CD4-positive, alpha-beta T cell treated with Interleukin-12 subunit alpha and Interleukin-12 subunit beta, for 1 hour (primary cell): ENCODE measurements around the gene SPEM3.
"Not testable (repeated sequence)": the region's sequence is repeated elsewhere in the genome, so short reads cannot be mapped to it uniquely, and the experiment has no call there.

Experiments used
- DNase-seq: peaks from one replicate; pipeline ENCODE4 v3.0.0-alpha.2; 2020

SPEM3 gene

DNA sequence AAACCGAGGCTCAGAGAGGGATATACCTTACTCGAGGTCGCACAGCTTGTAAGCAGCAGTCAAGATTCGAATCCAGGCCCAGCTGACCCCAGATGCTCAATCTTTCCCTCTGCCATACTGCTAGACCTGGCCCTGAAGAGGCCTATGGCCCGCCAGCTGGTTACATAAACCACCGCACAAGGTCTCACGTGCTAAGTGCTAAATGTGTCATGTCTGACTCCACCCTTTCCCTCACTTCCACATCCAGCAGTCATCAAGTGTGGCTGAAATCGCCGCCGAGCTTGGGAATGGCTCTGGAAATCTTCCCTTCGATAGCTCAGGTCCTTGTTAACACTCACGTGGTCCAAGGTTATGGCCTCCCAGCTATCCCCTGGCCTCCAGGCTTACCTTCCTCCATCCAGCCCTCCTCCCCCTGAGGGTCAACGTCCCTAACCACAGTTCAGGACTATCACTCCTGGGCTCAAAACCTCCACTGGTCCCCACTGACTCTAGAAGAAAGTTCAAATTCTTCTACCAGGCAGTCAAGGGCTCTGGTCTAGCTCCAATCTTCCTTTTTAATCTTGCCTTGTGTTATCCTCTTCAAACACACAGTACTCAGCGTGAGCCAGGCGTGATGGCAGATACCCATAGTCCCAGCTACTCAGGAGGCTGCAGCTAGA, 47.2 kb downstream of the SPEM3 start:
- DNase-seq: peak; percentile 35

DNA sequence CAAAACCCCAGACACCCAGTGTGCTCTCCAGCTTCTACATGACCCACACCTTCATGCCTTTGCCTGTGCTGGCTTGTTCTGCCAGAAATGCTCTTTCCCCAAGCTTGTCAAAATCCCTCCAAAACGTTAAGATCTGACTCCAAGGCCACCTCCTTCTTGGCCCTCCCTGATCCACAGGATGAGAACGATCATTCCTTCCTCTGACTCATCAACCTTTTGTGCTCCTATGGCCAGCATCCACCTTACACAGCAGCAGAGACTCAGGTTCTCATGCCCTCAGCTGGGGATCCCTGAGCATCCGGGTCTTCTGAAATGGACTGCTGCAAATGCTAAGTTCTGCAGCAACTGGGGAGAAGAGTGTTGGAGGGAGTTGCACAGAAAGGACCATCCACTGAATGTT, 47.8 kb downstream of the SPEM3 start:
- DNase-seq: no peak

DNA sequence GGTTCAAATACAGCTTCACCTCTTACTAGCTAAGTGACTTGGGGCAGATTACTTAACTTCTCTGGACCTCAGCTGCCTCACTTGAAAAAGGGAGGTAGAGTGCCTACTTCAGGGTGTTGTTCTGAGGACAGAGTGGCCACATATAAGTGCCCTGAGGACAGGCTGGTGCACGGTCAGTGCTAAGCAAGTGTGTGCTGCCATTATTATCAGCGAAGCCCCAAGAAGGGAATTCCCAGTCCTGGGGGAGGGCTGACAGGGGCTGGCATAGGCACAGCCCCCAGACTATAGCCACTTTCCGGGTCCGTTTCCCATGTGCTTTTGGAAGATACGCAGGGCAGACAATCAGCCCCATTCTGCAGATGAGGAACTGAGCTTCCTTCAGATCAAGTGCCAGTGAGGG, 48.3 kb downstream of the SPEM3 start:
- no peak for DNase-seq

DNA sequence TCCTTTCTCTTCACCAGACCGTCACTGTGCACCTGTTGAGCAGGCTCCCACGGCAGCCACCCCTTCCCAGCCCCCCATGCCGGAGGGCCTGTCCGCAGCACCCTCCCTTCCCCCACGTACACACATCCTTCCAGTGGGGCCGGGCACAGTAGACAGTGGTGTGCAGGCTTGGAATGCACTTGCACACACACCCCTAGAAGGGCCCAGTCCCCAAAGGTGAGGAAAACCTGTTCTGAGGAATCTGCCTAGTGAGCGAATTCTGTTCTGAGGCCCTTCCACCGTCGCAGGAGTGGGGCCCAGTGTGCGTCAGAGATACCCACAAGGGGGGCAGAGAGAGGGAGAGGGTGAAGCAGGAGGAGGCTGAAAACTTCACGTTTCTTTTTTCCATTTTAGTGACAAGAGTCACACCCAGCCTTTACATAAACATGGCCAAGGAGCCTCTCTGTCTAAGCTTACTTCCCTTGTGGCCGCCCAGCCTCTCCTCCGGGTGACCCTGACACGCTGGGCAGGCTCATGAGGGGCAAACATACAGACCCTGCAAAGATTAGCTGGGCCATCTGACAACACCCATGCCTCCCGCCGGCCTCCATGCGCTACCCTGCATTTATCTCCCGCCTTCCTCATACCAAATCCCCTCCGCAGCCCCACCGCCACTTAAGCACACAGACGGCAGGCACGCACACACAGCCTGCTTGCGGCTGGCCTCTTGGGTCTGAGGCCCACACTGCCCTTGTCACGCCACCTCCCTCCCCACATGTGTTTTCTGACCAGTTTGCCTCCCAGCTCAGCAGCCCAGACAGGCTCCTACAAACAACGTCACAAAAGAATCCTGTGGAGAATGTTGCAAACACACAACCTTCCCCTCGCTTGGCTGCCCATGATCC, 49.0 kb downstream of the SPEM3 start:
- DNase-seq: no peak

DNA sequence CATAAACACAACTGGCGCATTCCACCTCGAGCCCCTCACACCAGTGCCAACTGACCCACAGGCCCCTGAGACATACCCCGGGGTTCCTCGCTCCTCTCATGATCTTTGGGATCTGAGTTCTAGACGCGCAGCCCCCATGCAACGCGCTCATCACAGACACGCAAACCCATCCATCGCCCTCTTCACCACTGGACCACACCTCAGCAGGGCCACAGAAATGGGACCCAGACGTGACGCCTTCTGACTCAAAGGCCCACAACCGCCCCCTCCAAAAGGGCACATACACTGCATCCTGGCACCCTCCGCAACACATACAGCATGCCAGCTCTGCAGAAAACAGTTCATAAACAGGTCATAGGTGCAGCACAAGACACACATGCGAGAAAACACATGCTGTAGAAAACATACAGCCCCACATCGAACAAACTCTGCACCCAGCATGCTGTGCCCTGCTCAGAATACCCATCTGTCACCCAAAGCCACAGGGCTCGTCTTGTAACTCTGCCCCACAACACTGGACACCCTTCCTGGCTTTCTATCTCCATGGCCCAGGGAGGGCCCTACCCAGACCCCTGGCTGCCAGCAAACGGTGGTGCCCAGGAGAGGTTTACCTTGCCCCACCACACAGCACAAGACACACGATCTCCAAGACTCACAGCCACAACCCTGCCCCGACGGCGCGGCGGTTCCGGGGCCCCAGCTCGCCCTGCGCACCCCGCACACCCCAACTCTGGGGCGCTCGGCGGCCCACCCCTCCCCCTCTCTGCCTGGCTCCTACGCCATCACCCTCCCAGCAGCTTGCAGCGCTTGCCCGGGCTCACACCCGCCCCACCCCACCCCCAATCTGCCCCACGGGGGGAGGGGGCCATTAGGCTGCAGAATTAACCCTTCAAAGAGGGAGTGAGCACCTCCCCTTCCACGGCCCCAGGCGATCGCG, 49.9 kb downstream of the SPEM3 start:
- peak; percentile 84 for DNase-seq

DNA sequence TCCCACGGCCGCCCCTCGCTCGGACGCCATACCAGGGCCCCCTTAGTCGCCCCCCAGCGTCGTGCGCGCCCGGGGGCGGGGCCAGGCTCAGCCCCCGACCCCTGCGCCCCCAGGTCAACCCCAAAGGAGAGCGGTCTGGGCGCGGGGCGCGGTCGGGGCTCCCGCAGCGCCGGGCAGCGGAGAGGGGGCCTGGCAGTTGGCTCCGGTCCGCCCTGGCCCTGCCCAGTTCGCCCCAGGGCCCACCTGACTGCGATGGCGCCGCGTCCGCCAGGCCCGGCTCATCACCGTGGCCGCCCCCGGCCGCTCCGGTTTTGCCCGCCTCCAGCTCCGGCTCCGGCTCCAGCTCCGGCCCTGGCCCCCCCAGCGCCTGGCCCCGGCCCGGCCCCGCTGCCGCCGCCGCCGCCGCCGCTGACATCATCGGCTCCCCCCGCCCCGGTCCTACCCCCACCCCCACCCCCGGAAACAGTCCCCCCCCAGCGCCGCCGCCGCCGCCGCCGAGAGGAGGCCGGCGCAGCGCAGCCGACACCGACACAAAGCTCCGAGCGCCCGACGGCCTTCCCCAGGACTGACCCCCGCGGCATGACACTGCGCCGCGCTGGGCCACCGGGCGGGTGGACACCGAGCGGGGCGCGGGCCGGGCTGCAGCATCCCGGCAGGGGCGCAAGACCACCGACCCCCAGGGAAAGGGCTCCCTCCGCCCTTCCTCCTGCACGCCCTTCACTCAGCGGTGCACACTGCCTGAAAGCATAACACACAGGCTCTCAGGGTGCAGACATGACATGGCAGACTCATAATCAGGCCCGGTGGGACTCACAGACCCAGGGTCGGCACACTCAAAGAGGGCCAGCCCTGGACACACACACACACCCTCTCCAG, 50.8 kb downstream of the SPEM3 start, which contains the start of gene ZBTB4:
ZBTB4 (minus strand) TSS at position 419 of the 876 bp plus-strand sequence. CDS start 12,830 bp downstream, outside the sequence.
- DNase-seq: peak; percentile 81

DNA sequence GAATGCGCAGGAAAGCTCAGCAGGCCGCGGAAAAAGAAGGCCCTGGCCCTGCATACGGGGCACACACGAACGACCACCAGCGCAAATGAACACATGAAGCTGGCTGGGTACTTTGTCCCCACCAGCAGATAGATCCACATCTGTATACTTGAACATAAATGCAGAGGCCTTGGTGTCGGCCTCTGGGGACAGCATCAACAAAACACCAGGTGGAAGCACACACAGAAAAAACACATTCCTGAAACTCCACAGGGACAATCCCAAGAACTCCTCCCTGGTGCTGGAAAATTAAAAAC, 51.4 kb downstream of the SPEM3 start:
- DNase-seq: no peak

DNA sequence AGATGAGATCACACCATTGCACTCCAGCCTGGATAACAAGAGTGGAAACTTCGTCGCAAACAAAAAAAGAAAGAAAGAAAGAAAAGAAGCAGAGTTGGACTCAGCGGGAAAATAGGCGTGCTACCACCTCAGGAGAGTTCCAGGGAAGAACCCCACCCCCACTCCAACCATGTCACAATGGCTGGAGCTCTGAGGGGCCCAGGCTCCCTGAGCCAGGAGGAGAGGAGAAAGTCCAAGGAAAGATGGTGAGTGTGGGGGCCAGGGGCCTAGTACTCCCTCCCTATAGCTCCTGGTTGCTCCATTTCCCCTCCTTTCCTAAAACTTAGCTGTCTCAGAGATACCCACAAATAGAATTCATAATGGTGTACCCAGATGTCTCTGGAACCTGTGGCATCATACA, 52.6 kb downstream of the SPEM3 start, which contains the start of gene SLC35G6:
SLC35G6 (plus strand) TSS at position 172 of the 400 bp plus-strand sequence; CDS start at position 243, 71 bp downstream.
- not testable (repeated sequence) for DNase-seq

DNA sequence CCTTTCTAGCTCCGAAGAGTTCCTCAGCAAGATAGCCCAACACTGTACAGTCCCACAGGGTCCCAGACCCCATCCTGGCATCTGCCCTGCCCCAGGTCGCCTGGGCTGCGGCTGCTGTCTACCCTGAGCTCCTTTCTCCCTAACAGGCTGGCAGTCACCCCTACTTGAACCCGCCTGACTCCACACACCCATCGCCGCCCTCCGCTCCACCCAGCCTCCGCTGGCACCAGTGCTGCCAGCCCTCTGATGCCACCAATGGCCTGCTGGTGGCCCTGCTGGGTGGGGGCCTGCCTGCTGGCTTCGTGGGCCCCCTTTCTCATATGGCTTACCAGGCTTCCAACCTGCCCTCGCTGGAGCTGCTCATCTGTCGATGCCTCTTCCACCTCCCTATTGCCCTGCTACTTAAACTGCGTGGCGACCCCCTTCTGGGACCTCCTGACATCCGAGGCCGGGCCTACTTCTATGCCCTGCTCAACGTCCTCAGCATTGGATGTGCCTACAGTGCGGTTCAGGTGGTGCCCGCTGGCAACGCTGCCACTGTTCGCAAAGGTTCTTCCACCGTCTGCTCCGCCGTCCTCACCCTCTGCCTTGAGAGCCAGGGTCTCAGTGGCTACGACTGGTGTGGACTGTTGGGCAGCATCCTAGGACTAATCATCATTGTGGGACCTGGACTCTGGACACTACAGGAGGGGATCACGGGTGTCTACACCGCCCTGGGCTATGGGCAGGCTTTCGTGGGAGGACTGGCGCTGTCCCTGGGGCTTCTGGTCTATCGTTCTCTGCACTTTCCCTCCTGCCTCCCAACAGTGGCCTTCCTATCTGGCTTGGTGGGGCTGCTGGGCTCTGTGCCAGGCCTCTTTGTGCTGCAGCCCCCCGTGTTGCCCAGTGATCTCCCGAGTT, 53.4 kb downstream of the SPEM3 start:
- DNase-seq: not testable (repeated sequence)
